ENCODE measurements around the gene PRDM2. TPM values are rescaled to one million over a fixed set of nuclear protein-coding genes. Genes with fewer than 3 reads are reported as not detected.

PRDM2 gene
- total RNA-seq, 3 donors from 2014 or later, result 34.7 to 56.1 (median 39.8) TPM

GRCh38 chr1:13825033-13825432 is 125.0 kb downstream of the PRDM2 start:
- Histone ChIP-seq H3K9me3 (no peaks in the 10 kb centered on the region), H3K36me3 (ENCODE audit: low read depth) (no peaks in the 10 kb centered on the region), H3K4me1 (ENCODE audit: low read depth) (no peaks in the 10 kb centered on the region), H3K4me3 (no peak overlapping the region)
- DNase-seq (no peak), ATAC-seq (no peak)
- TF ChIP-seq, protein P1, sequence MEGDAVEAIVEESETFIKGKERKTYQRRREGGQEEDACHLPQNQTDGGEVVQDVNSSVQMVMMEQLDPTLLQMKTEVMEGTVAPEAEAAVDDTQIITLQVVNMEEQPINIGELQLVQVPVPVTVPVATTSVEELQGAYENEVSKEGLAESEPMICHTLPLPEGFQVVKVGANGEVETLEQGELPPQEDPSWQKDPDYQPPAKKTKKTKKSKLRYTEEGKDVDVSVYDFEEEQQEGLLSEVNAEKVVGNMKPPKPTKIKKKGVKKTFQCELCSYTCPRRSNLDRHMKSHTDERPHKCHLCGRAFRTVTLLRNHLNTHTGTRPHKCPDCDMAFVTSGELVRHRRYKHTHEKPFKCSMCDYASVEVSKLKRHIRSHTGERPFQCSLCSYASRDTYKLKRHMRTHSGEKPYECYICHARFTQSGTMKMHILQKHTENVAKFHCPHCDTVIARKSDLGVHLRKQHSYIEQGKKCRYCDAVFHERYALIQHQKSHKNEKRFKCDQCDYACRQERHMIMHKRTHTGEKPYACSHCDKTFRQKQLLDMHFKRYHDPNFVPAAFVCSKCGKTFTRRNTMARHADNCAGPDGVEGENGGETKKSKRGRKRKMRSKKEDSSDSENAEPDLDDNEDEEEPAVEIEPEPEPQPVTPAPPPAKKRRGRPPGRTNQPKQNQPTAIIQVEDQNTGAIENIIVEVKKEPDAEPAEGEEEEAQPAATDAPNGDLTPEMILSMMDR (IDR thresholded peaks at IDR 0.05), result no peak
- intact Hi-C loops (cut with DNase I, micrococcal nuclease), result no loop called here

GRCh38 chr1:13826009-13826408 is 126.0 kb downstream of the PRDM2 start:
- Histone ChIP-seq H3K36me3 (ENCODE audit: low read depth) (no peaks in the 10 kb centered on the region), H3K9me3 (no peaks in the 10 kb centered on the region), H3K4me1 (ENCODE audit: low read depth) (peaks cover 2% of the 10 kb centered on the region), H3K4me3 (no peak overlapping the region)
- DNase-seq, result no peak
- intact Hi-C loops (cut with DNase I, micrococcal nuclease), result no loop called here
- no peak for ATAC-seq
- TF ChIP-seq, protein P1 (IDR thresholded peaks at IDR 0.05), result no peak

GRCh38 chr1:13826591-13826990 is 126.6 kb downstream of the PRDM2 start:
- ATAC-seq, result no peak
- intact Hi-C loops (cut with DNase I, micrococcal nuclease), result no loop called here
- peaks cover 5% of the 10 kb centered on the region for H3K4me1 ChIP-seq (ENCODE audit: low read depth)
- H3K36me3 ChIP-seq (ENCODE audit: low read depth), result no peaks in the 10 kb centered on the region
- no peaks in the 10 kb centered on the region for H3K9me3 ChIP-seq
- TF ChIP-seq, protein P1 (IDR thresholded peaks at IDR 0.05), result no peak
- DNase-seq, result peak in 1 of 3 donors; percentile 38
- no peak overlapping the region for H3K4me3 ChIP-seq

GRCh38 chr1:13828454-13829151 is 128.6 kb downstream of the PRDM2 start:
- TF ChIP-seq, protein P1 (IDR thresholded peaks at IDR 0.05), result peak; percentile 40
- Histone ChIP-seq H3K9me3 (no peaks in the 10 kb centered on the region), H3K36me3 (ENCODE audit: low read depth) (no peaks in the 10 kb centered on the region), H3K4me1 (ENCODE audit: low read depth) (peaks cover 5% of the 10 kb centered on the region), H3K4me3 (no peak overlapping the region)
- DNase-seq, result peak; percentile 85 to 93 (median 90)
- ATAC-seq, result peak; percentile 93
- intact Hi-C loops (cut with DNase I, micrococcal nuclease), result loop anchor here in 1 of 2 donors (2.0 kb wide), 1 partner anchor 132 kb away; no protein-coding TSS in a partner anchor

DNA sequence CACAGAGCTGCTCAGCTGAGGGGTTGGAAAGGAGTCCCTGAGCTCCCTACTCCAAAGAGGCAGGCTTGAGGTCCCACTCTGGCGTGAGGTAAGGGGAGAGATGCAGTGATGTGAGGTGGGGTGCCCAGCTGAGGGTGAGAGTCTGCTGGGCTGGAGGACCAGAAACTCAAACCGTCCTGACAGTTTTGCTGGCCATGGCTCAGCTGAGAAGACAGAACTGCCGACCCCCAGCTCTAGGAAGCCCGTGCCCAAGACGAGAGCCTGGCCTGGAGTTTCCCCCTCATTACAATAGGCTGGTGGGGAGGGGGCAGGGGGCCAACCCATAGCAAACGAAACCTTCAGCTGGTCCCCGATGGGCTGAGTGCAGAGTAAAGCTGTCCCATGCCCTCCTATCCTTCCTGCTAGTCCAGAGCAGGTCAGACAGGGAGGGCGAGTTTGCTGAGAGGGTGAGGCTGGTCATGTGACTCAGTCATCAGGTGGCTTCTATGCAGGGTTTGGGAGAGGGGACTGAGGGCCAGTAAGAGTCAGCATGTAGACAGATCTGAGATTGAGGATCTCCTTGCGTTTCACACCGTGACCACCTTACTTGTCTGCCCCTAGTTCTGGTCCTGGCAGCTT is 129.3 kb downstream of the PRDM2 start:
- intact Hi-C loops (cut with DNase I, micrococcal nuclease), result loop anchor here in 1 of 2 donors (2.0 kb wide), 1 partner anchor 132 kb away; no protein-coding TSS in a partner anchor
- Histone ChIP-seq H3K9me3 (no peaks in the 10 kb centered on the region), H3K4me1 (ENCODE audit: low read depth) (peaks cover 5% of the 10 kb centered on the region), H3K4me3 (no peak overlapping the region), H3K36me3 (ENCODE audit: low read depth) (no peaks in the 10 kb centered on the region)
- DNase-seq (peak; percentile 68 to 87 (median 74)), ATAC-seq (peak; percentile 79)
- TF ChIP-seq, protein P1 (IDR thresholded peaks at IDR 0.05), result no peak
